Measurements from ENCODE around the gene SNX13. TPM values are rescaled to one million over a fixed set of nuclear protein-coding genes. Genes with fewer than 3 reads are reported as not detected.
"Not testable (repeated sequence)": the region's sequence is repeated elsewhere in the genome, so short reads cannot be mapped to it uniquely, and the experiment has no call there.

The SNX13 gene
- total and polyA plus RNA-seq, 2 experiments from 2014 or later: 7.5 to 42.7 TPM

DNA sequence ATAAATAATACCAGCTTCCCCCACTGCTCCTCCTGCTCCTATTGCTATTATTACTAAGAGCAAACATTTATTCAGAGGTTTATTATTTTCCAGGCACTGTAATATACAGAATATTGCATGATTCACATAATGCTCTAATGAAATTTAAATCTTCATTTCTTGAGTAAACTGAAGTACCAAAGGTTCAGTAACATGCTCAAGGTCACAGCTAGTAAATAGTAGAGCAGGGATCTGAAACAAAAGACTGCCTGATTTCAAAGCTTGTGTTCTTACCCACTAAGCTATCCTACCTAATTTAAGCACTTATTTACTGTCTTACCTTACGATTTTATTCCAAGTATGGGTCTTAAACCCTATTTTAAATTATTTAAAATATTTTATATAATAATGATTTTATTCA lies 126.2 kb downstream of the SNX13 start (continued):
- TF ChIP-seq, protein P1, sequence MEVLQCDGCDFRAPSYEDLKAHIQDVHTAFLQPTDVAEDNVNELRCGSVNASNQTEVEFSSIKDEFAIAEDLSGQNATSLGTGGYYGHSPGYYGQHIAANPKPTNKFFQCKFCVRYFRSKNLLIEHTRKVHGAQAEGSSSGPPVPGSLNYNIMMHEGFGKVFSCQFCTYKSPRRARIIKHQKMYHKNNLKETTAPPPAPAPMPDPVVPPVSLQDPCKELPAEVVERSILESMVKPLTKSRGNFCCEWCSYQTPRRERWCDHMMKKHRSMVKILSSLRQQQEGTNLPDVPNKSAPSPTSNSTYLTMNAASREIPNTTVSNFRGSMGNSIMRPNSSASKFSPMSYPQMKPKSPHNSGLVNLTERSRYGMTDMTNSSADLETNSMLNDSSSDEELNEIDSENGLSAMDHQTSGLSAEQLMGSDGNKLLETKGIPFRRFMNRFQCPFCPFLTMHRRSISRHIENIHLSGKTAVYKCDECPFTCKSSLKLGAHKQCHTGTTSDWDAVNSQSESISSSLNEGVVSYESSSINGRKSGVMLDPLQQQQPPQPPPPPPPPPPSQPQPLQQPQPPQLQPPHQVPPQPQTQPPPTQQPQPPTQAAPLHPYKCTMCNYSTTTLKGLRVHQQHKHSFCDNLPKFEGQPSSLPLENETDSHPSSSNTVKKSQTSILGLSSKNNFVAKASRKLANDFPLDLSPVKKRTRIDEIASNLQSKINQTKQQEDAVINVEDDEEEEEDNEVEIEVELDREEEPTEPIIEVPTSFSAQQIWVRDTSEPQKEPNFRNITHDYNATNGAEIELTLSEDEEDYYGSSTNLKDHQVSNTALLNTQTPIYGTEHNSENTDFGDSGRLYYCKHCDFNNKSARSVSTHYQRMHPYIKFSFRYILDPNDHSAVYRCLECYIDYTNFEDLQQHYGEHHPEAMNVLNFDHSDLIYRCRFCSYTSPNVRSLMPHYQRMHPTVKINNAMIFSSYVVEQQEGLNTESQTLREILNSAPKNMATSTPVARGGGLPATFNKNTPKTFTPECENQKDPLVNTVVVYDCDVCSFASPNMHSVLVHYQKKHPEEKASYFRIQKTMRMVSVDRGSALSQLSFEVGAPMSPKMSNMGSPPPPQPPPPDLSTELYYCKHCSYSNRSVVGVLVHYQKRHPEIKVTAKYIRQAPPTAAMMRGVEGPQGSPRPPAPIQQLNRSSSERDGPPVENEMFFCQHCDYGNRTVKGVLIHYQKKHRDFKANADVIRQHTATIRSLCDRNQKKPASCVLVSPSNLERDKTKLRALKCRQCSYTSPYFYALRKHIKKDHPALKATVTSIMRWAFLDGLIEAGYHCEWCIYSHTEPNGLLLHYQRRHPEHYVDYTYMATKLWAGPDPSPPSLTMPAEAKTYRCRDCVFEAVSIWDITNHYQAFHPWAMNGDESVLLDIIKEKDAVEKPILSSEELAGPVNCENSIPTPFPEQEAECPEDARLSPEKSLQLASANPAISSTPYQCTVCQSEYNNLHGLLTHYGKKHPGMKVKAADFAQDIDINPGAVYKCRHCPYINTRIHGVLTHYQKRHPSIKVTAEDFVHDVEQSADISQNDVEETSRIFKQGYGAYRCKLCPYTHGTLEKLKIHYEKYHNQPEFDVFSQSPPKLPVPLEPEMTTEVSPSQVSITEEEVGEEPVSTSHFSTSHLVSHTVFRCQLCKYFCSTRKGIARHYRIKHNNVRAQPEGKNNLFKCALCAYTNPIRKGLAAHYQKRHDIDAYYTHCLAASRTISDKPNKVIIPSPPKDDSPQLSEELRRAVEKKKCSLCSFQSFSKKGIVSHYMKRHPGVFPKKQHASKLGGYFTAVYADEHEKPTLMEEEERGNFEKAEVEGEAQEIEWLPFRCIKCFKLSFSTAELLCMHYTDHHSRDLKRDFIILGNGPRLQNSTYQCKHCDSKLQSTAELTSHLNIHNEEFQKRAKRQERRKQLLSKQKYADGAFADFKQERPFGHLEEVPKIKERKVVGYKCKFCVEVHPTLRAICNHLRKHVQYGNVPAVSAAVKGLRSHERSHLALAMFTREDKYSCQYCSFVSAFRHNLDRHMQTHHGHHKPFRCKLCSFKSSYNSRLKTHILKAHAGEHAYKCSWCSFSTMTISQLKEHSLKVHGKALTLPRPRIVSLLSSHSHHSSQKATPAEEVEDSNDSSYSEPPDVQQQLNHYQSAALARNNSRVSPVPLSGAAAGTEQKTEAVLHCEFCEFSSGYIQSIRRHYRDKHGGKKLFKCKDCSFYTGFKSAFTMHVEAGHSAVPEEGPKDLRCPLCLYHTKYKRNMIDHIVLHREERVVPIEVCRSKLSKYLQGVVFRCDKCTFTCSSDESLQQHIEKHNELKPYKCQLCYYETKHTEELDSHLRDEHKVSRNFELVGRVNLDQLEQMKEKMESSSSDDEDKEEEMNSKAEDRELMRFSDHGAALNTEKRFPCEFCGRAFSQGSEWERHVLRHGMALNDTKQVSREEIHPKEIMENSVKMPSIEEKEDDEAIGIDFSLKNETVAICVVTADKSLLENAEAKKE (CRISPR knock-in tag; IDR thresholded peaks at IDR 0.05): no peak
- TF ChIP-seq, protein P2, sequence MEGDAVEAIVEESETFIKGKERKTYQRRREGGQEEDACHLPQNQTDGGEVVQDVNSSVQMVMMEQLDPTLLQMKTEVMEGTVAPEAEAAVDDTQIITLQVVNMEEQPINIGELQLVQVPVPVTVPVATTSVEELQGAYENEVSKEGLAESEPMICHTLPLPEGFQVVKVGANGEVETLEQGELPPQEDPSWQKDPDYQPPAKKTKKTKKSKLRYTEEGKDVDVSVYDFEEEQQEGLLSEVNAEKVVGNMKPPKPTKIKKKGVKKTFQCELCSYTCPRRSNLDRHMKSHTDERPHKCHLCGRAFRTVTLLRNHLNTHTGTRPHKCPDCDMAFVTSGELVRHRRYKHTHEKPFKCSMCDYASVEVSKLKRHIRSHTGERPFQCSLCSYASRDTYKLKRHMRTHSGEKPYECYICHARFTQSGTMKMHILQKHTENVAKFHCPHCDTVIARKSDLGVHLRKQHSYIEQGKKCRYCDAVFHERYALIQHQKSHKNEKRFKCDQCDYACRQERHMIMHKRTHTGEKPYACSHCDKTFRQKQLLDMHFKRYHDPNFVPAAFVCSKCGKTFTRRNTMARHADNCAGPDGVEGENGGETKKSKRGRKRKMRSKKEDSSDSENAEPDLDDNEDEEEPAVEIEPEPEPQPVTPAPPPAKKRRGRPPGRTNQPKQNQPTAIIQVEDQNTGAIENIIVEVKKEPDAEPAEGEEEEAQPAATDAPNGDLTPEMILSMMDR (conservative IDR thresholded peaks at IDR 0.05; ENCODE audit: low read depth in 2 of 2): no peak
- TF ChIP-seq, protein P3, sequence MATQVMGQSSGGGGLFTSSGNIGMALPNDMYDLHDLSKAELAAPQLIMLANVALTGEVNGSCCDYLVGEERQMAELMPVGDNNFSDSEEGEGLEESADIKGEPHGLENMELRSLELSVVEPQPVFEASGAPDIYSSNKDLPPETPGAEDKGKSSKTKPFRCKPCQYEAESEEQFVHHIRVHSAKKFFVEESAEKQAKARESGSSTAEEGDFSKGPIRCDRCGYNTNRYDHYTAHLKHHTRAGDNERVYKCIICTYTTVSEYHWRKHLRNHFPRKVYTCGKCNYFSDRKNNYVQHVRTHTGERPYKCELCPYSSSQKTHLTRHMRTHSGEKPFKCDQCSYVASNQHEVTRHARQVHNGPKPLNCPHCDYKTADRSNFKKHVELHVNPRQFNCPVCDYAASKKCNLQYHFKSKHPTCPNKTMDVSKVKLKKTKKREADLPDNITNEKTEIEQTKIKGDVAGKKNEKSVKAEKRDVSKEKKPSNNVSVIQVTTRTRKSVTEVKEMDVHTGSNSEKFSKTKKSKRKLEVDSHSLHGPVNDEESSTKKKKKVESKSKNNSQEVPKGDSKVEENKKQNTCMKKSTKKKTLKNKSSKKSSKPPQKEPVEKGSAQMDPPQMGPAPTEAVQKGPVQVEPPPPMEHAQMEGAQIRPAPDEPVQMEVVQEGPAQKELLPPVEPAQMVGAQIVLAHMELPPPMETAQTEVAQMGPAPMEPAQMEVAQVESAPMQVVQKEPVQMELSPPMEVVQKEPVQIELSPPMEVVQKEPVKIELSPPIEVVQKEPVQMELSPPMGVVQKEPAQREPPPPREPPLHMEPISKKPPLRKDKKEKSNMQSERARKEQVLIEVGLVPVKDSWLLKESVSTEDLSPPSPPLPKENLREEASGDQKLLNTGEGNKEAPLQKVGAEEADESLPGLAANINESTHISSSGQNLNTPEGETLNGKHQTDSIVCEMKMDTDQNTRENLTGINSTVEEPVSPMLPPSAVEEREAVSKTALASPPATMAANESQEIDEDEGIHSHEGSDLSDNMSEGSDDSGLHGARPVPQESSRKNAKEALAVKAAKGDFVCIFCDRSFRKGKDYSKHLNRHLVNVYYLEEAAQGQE (IDR thresholded peaks at IDR 0.05; ENCODE audit: unreplicated experiment): no peak

DNA sequence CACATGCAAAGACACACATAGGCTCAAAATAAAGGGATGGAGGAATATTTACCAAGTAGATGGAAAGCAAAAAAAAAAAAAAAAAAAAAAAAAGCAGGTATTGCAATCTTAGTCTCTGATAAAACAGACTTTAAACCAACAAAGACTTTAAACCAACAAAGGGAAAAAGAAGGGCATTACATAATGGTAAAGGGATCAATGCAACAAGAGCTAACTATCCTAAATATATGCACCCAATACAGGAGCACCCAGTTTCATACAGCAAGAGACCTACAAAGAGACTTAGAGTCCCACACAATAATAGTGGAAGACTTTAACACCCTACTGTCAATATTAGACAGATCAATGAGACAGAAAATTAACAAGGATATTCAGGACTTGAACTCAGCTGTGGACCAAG lies 131.1 kb downstream of the SNX13 start:
- not testable (repeated sequence) for H2AFZ ChIP-seq; H4K20me1 ChIP-seq (replicated peaks; ENCODE audit: insufficient read depth); H3K79me2 ChIP-seq (replicated peaks; ENCODE audit: insufficient read depth); H3K27me3 ChIP-seq (ENCODE audit: insufficient read depth); H3K4me3 Mint-ChIP-seq; DNase-seq (ENCODE audit: low spot score); ATAC-seq; H3K9me2 ChIP-seq (ENCODE audit: insufficient read depth); H3K4me1 ChIP-seq (ENCODE audit: insufficient read depth); H3K27ac ChIP-seq (ENCODE audit: low read depth); H3K4me2 ChIP-seq; H3F3A ChIP-seq (replicated peaks; ENCODE audit: low read depth); H3K36me3 ChIP-seq (ENCODE audit: insufficient read depth); H3K4me3 ChIP-seq; H3K27me3 Mint-ChIP-seq (ENCODE audit: insufficient read depth, low read depth, poor library complexity)
- H3K4me1 Mint-ChIP-seq: peaks cover 21% of the 10 kb centered on the region
- H3K27ac Mint-ChIP-seq: peak overlapping the region; percentile 10; the same call in 1 of the 2 replicates
- peaks cover 46% of the 10 kb centered on the region for H3K36me3 Mint-ChIP-seq (ENCODE audit: low read depth)
- peaks cover 25% of the 10 kb centered on the region for H3K9me3 Mint-ChIP-seq

Data from GM23338 (cell line).